HG02870 (cell line): ENCODE measurements around the gene FADS2.
A peak's percentile ranks its signal among the peaks of the same experiment; 100 is the strongest.

Experiments used
- ATAC-seq: cut with Tn5 transposase; IDR thresholded peaks from one replicate; pipeline ENCODE4 v1.9.1; 2021; ENCODE audit warnings: mild to moderate bottlenecking, moderate library complexity; ENCODE audit not compliant: unreplicated experiment

Gene FADS2

GRCh38 chr11:61883327-61883726, 55.2 kb downstream of the FADS2 start:
- ATAC-seq: no peak

GRCh38 chr11:61883947-61884346, 55.8 kb downstream of the FADS2 start:
- no peak for ATAC-seq

GRCh38 chr11:61885166-61885778, 57.2 kb downstream of the FADS2 start:
- no peak for ATAC-seq

- no peak for ATAC-seq
These were observed 57.9 kb downstream of the FADS2 start for GRCh38 chr11:61885784-61886580.

- no peak for ATAC-seq
These were observed 58.5 kb downstream of the FADS2 start for GRCh38 chr11:61886643-61887042.

GRCh38 chr11:61887839-61888494, 59.9 kb downstream of the FADS2 start:
- ATAC-seq: no peak

- no peak for ATAC-seq
These were observed 60.5 kb downstream of the FADS2 start for GRCh38 chr11:61888590-61888989.

GRCh38 chr11:61889831-61890230, 61.7 kb downstream of the FADS2 start:
- ATAC-seq: no peak

- ATAC-seq: peak; percentile 19
These were observed 62.6 kb downstream of the FADS2 start for GRCh38 chr11:61890529-61891330.

- peak; percentile 52 for ATAC-seq
These were observed 63.4 kb downstream of the FADS2 start, which contains the start of gene FADS3 for GRCh38 chr11:61891331-61892084. TSS of gene FADS3 (minus strand) at chr11:61891545. CDS start at chr11:61891381, 164 bp downstream.

GRCh38 chr11:61892085-61892370, 63.9 kb downstream of the FADS2 start:
- no peak for ATAC-seq

- ATAC-seq: no peak
These were observed 65.9 kb downstream of the FADS2 start for GRCh38 chr11:61893981-61894380.

GRCh38 chr11:61895046-61895717, 67.1 kb downstream of the FADS2 start:
- no peak for ATAC-seq

GRCh38 chr11:61895718-61896059, 67.6 kb downstream of the FADS2 start:
- no peak for ATAC-seq

- ATAC-seq: no peak
These were observed 68.7 kb downstream of the FADS2 start for GRCh38 chr11:61896665-61897386.

GRCh38 chr11:61897387-61898246, 69.5 kb downstream of the FADS2 start:
- no peak for ATAC-seq

- no peak for ATAC-seq
These were observed 70.1 kb downstream of the FADS2 start for GRCh38 chr11:61898247-61898582.

- peak; percentile 59 for ATAC-seq
These were observed 71.2 kb downstream of the FADS2 start for GRCh38 chr11:61899146-61899841.
